Measurements from ENCODE around the gene TMEM267.

DNA sequence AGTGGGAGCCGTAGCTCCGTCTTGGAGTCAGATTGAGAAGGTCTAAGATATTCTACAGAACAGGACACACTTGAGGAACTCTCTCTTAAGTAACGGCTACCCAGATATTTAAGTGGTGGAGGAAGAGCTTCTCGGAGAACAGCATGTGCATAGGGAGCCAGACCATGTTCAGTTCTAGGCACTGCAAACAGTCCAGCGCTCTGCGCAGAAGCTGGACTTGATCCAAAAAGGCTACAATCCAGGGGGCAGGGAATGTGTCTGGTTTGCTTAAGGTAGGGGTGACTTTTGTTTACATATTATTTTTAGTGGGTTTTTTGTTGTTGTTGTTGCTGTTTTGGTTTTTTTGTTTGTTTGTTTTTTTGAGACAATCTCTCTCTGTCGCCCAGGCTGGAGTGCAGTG, 54.6 kb downstream of the TMEM267 start:
- TF ChIP-seq, protein P1, sequence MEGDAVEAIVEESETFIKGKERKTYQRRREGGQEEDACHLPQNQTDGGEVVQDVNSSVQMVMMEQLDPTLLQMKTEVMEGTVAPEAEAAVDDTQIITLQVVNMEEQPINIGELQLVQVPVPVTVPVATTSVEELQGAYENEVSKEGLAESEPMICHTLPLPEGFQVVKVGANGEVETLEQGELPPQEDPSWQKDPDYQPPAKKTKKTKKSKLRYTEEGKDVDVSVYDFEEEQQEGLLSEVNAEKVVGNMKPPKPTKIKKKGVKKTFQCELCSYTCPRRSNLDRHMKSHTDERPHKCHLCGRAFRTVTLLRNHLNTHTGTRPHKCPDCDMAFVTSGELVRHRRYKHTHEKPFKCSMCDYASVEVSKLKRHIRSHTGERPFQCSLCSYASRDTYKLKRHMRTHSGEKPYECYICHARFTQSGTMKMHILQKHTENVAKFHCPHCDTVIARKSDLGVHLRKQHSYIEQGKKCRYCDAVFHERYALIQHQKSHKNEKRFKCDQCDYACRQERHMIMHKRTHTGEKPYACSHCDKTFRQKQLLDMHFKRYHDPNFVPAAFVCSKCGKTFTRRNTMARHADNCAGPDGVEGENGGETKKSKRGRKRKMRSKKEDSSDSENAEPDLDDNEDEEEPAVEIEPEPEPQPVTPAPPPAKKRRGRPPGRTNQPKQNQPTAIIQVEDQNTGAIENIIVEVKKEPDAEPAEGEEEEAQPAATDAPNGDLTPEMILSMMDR (conservative IDR thresholded peaks at IDR 0.05; ENCODE audit: low read depth, low read length): no peak
- TF ChIP-seq EZH2 (IDR thresholded peaks at IDR 0.05; ENCODE audit: borderline replicate concordance, low read depth, low read length, poor library complexity, severe bottlenecking): no peak

Data from A673 (cell line).